Endothelial cell of umbilical vein (primary cell): ENCODE measurements around the gene THSD4. TPM values are rescaled to one million over a fixed set of nuclear protein-coding genes. Genes with fewer than 3 reads are reported as not detected.

ENCODE experiments used
- BruUV-seq: library from RNA; stranded (reverse); fragments of 400-500 nt; replicated peaks from 2 replicates; lab custom pipeline; 2021; lab: Mats Ljungman, UMichigan
- CTCF ChIA-PET: fragments of 300-600, 350-600 bp; sonication (Branson Sonifier 250); formaldehyde crosslinking; loops from one replicate; lab custom pipeline; 2021; ENCODE audit warnings: antibody characterized with exemption, inconsistent platforms; lab: Charles Lee
- POLR2A ChIA-PET: fragments of 300-600, 350-600 bp; sonication (Branson Sonifier 250); formaldehyde crosslinking; loops from one replicate; lab custom pipeline; 2021; ENCODE audit warnings: antibody characterized with exemption, inconsistent platforms; lab: Charles Lee
- DNase-seq: peaks from one replicate; pipeline ENCODE4 v3.0.0-alpha.2; 2011; ENCODE audit warnings: low read depth, low spot score
- FAIRE-seq: peaks from 2 replicates; lab custom pipeline; 2011; peaks lifted over from hg19 to GRCh38; lab: Jason Lieb, UNC
- H2AFZ ChIP-seq: 2 replicates; pipeline ENCODE4 v1.6.0; 2012; ENCODE audit warnings: low read depth, low read length, control low read depth, inconsistent platforms
- H3K27ac ChIP-seq: 2 replicates; pipeline ENCODE4 v1.5.1; 2011; ENCODE audit warnings: low read depth, mild to moderate bottlenecking, control low read depth, low read length, moderate library complexity; ENCODE audit not compliant: insufficient read depth
- H3K27me3 ChIP-seq, 2 experiments: 2 replicates each; pipeline versions ENCODE4 v1.6.0 to v1.6.1; 2011; ENCODE audit warnings: low read length in 2 of 2, mixed read lengths in 1 of 2; ENCODE audit not compliant: control insufficient read depth in 2 of 2, insufficient read depth in 2 of 2
- H3K36me3 ChIP-seq, 2 experiments: 2 replicates in 1 of 2; 3 replicates in 1 of 2; pipeline ENCODE4 v1.5.1; 2011; ENCODE audit warnings: low read length in 2 of 2, mild to moderate bottlenecking in 1 of 2, moderate library complexity in 1 of 2; ENCODE audit not compliant: control insufficient read depth in 2 of 2, insufficient read depth in 2 of 2; ENCODE audit errors: extremely low read depth in 1 of 2
- H3K4me1 ChIP-seq: 3 replicates; pipeline ENCODE4 v1.5.1; 2011; ENCODE audit warnings: mild to moderate bottlenecking, low read length; ENCODE audit not compliant: control insufficient read depth, insufficient read depth; ENCODE audit errors: extremely low read depth
- H3K4me2 ChIP-seq: 2 replicates; pipeline ENCODE4 v1.6.1; 2011; ENCODE audit warnings: low read length, control low read depth, mixed read lengths; ENCODE audit not compliant: insufficient read depth
- H3K4me3 ChIP-seq, 3 experiments: fragments of 200-600 bp in 1 of 3; sonication (generic), shearing (Covaris generic) in 1 of 3; replicated peaks in 1 of 3; 2 replicates each; pipeline ENCODE4 v1.5.1; 2011 to 2016; ENCODE audit warnings: control low read depth in 3 of 3, low read length in 3 of 3, mild to moderate bottlenecking in 2 of 3, inconsistent platforms in 1 of 3, low read depth in 1 of 3, moderate library complexity in 1 of 3; ENCODE audit not compliant: insufficient read depth in 1 of 3
- H3K79me2 ChIP-seq: 2 replicates; pipeline ENCODE4 v1.6.0; 2012; ENCODE audit warnings: low read length, inconsistent platforms; ENCODE audit not compliant: control insufficient read depth, insufficient read depth
- H3K9ac ChIP-seq: replicated peaks from 2 replicates; pipeline ENCODE3; 2011; ENCODE audit warnings: low read length, control low read depth; ENCODE audit not compliant: insufficient read depth; ENCODE audit errors: extremely low read depth
- H3K9me1 ChIP-seq: replicated peaks from 3 replicates; pipeline ENCODE4 v1.6.0; 2011; ENCODE audit warnings: mild to moderate bottlenecking, low read length; ENCODE audit not compliant: control insufficient read depth, insufficient read depth; ENCODE audit errors: extremely low read depth
- H3K9me3 ChIP-seq: replicated peaks from 2 replicates; pipeline ENCODE4 v1.5.1; 2012; ENCODE audit warnings: low read length, inconsistent platforms; ENCODE audit not compliant: control insufficient read depth, insufficient read depth
- H4K20me1 ChIP-seq: replicated peaks from 2 replicates; pipeline ENCODE3; 2011; ENCODE audit warnings: mild to moderate bottlenecking, low read length; ENCODE audit not compliant: control insufficient read depth, insufficient read depth; ENCODE audit errors: extremely low read depth
- EZH2 ChIP-seq: IDR thresholded peaks from 2 replicates; pipeline ENCODE4 v1.6.1; 2012; ENCODE audit warnings: borderline replicate concordance, low read depth, mild to moderate bottlenecking, moderate library complexity, low read length, inconsistent platforms; ENCODE audit not compliant: severe bottlenecking
- FOS ChIP-seq: IDR thresholded peaks from 2 replicates; pipeline ENCODE4 v1.6.1; 2011; ENCODE audit warnings: mild to moderate bottlenecking, low read length, moderate library complexity, borderline replicate concordance; ENCODE audit not compliant: insufficient read depth
- GATA2 ChIP-seq: IDR thresholded peaks from 2 replicates; pipeline ENCODE4 v1.7.0; 2011; ENCODE audit warnings: low read depth, mild to moderate bottlenecking, moderate library complexity, mixed read lengths, low read length; ENCODE audit not compliant: insufficient read length, insufficient read depth
- JUN ChIP-seq: IDR thresholded peaks from 2 replicates; pipeline ENCODE4 v1.6.1; 2011; ENCODE audit warnings: borderline replicate concordance, low read depth; ENCODE audit not compliant: insufficient read length, insufficient read depth
- MYC ChIP-seq: IDR thresholded peaks from one replicate; pipeline ENCODE4 v1.6.1; 2011; ENCODE audit warnings: mild to moderate bottlenecking, low read depth, low read length
- POLR2A ChIP-seq: IDR thresholded peaks from 2 replicates; pipeline ENCODE4 v1.6.1; 2012; ENCODE audit warnings: low read depth, mild to moderate bottlenecking, control low read depth, low read length
- POLR2AphosphoS5 ChIP-seq: IDR thresholded peaks from 2 replicates; pipeline ENCODE4 v1.6.1; 2012; ENCODE audit warnings: low read depth, mild to moderate bottlenecking, control low read depth, low read length, moderate library complexity; ENCODE audit not compliant: insufficient read depth
- dilution Hi-C: fragments of 300-500 bp; cut with MboI; formaldehyde crosslinking; loops from one replicate; pipeline ENCODE4 v1.15.0; 2019; ENCODE audit warnings: low sequenced_read_pairs; ENCODE audit not compliant: extremely low pct_ligation_motif_present
- intact Hi-C: fragments of 100-400 bp; cut with micrococcal nuclease; formaldehyde crosslinking; loops from one replicate; pipeline ENCODE4 v1.10.0; 2022
- polyA plus RNA-seq, 4 experiments: library from polyadenylated mRNA; depleted of rRNA in 3 of 4; stranded (reverse) in 3 of 4; unstranded in 1 of 4; fragments of >200 nt; gene quantifications; 2 replicates each; pipeline versions ENCODE4 v1.2.1 to v1.2.3, GENCODE V29; 2011 to 2012; ENCODE audit warnings: missing spikeins in 1 of 4
- total RNA-seq: library from RNA; stranded (reverse); gene quantifications from 2 replicates; pipeline ENCODE4 v1.2.3, GENCODE V29; 2021
- TF ChIP-seq, protein P1 (sequence below): IDR thresholded peaks from 2 replicates; pipeline ENCODE4 v1.6.1; 2011; ENCODE audit not compliant: insufficient read depth, insufficient read length
- TF ChIP-seq, protein P2 (sequence below), 2 donors: IDR thresholded peaks; 1 replicate in 1 of 2; 2 replicates in 1 of 2; pipeline ENCODE4 v1.5.1; 2011; ENCODE audit warnings: low read length in 2 of 2, mild to moderate bottlenecking in 2 of 2, moderate library complexity in 2 of 2, control low read depth in 1 of 2, inconsistent platforms in 1 of 2, low read depth in 1 of 2; ENCODE audit not compliant: insufficient read depth in 1 of 2; ENCODE audit errors: extremely low read depth in 1 of 2

The THSD4 gene
- total and polyA plus RNA-seq, 2 donors (not counting 3 experiments of a cell fraction or from before 2014, with no cell fraction given): 9.9 to 25.4 TPM

DNA sequence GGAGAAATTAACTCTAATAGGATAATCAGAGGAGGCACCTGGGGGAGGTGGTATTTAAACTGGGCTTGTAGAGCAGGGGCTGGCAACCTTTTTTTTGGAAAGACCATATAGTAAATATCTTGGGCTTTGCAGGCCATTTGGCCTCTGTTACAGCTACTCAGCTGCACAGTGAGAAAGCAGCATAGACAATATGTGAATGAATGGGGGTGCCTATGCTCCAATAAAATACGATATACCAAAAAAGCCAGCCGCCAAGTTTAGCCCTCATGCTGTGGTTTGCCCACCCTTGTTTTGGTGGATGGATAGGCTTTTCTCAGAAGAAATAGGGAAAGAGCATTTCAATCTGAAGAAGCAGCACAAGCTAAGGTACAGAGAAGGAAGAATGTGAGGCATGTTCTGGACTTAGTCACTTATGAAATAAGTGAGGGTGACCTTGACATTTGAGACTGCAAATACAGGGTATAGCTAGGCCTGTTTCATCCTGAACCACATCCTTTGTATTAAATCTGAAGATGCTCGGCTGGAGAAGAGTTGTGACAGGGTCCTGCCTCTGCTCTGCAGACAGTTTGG, 564.0 kb downstream of the THSD4 start:
- H3K9ac ChIP-seq: no peak overlapping the region
- no peak overlapping the region for H3K27ac ChIP-seq
- ChIA-PET CTCF (no interaction called here), POLR2A (no interaction called here)
- no peaks in the 10 kb centered on the region for H3K36me3 ChIP-seq
- BruUV-seq: no TSS peak
- no peaks in the 10 kb centered on the region for H3K9me3 ChIP-seq
- H3K4me1 ChIP-seq: peaks cover 15% of the 10 kb centered on the region
- no peak for TF ChIP-seq EZH2
- TF ChIP-seq, protein P1, sequence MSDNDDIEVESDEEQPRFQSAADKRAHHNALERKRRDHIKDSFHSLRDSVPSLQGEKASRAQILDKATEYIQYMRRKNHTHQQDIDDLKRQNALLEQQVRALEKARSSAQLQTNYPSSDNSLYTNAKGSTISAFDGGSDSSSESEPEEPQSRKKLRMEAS: no peak
- TF ChIP-seq FOS: no peak
- no peak for TF ChIP-seq POLR2AphosphoS5
- no peak for TF ChIP-seq POLR2A
- TF ChIP-seq, protein P2, sequence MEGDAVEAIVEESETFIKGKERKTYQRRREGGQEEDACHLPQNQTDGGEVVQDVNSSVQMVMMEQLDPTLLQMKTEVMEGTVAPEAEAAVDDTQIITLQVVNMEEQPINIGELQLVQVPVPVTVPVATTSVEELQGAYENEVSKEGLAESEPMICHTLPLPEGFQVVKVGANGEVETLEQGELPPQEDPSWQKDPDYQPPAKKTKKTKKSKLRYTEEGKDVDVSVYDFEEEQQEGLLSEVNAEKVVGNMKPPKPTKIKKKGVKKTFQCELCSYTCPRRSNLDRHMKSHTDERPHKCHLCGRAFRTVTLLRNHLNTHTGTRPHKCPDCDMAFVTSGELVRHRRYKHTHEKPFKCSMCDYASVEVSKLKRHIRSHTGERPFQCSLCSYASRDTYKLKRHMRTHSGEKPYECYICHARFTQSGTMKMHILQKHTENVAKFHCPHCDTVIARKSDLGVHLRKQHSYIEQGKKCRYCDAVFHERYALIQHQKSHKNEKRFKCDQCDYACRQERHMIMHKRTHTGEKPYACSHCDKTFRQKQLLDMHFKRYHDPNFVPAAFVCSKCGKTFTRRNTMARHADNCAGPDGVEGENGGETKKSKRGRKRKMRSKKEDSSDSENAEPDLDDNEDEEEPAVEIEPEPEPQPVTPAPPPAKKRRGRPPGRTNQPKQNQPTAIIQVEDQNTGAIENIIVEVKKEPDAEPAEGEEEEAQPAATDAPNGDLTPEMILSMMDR (IDR thresholded peaks at IDR 0.05; ENCODE audit: extremely low read depth in 1 of 2, insufficient read depth in 1 of 2, low read depth in 1 of 2, low read length in 2 of 2): no peak
- no peak for TF ChIP-seq JUN
- TF ChIP-seq GATA2: no peak
- TF ChIP-seq MYC: no peak
- intact Hi-C loops: no loop called here
- H4K20me1 ChIP-seq: no peaks in the 10 kb centered on the region
- no peak overlapping the region for H3K4me3 ChIP-seq
- no peaks in the 10 kb centered on the region for H3K9me1 ChIP-seq
- no peak for DNase-seq
- no peak for FAIRE-seq
- no peak overlapping the region for H2AFZ ChIP-seq
- H3K4me2 ChIP-seq: no peak overlapping the region
- dilution Hi-C loops: no loop called here
- H3K27me3 ChIP-seq: no peaks in the 10 kb centered on the region
- no peaks in the 10 kb centered on the region for H3K79me2 ChIP-seq
